ENCODE data around the gene RARS1. TPM values are rescaled to one million over a fixed set of nuclear protein-coding genes. Genes with fewer than 3 reads are reported as not detected.

RARS1 gene
- polyA plus RNA-seq, 3 donors, result 69.1 to 92.5 (median 79.9) TPM

GRCh38 chr5:168469816-168470215, 16.5 kb upstream of the RARS1 start:
- DNase-seq (ENCODE audit: extremely low read depth in 1 of 11, low read depth in 9 of 11, low spot score in 4 of 11), result no peak

DNA sequence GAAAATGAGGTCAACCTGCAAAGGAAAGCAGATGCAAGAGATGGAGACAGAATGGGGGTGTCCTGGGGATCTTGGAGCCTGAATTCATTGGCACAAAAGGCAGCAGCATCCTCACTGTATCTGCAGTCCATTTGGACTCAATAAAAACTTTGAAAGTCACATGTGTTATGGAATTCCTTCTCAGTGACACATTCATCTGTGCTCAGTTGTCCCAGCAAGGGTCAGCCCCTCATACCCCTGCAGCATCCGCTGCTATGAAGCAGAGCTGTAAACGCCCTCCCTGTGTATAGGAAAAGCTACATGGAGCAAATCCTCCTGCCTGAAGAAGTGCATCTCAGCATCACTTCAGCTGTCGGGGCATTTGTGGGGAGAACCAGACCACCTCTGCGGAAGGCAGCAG, 14.5 kb upstream of the RARS1 start:
- no peak for DNase-seq (ENCODE audit: extremely low read depth in 1 of 11, low read depth in 9 of 11, low spot score in 4 of 11)

GRCh38 chr5:168472329-168472728, 13.9 kb upstream of the RARS1 start:
- DNase-seq (ENCODE audit: extremely low read depth in 1 of 11, low read depth in 9 of 11, low spot score in 4 of 11), result no peak

DNA sequence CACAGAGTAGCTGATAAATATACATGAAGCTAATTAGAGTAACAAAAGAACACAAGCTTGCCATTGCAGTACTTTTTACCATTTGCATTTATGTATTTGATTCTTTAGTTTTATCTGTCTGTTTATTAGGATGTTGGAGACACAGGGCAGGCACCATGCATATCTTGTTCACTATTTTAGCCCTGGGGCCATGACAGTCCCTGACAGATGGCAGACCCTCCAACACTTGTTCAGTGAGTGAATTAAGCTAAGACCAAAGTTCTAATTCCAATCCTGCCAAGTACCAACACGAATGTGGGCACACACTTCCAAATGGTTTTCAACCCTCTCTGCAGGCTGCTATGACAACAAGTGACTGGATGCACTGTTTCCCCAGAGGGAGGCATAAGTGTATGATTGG, 12.0 kb upstream of the RARS1 start:
- no peak for DNase-seq (ENCODE audit: extremely low read depth in 1 of 11, low read depth in 9 of 11, low spot score in 4 of 11)

GRCh38 chr5:168477060-168477459, 9.2 kb upstream of the RARS1 start:
- no peak for DNase-seq (ENCODE audit: extremely low read depth in 1 of 11, low read depth in 9 of 11, low spot score in 4 of 11)

DNA sequence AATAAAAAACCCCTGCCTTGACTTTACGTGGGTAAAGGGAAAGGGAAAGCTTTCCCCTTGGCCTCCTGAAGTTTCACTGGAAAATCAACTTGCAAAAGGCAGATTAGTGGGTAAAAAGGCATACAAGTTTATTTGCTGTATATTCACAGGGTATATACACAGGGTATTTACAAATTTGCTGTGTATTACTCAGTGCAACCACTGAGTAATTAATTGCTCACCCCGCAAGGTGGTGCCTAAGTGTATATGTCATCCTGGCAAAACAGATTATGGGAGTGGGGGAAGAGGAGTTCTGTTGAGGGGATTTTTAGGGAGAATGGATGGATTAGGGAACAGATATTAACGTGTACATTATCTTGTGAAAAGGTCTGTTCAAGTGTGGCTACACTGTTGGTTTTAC, 7.1 kb upstream of the RARS1 start:
- no peak for DNase-seq (ENCODE audit: extremely low read depth in 1 of 11, low read depth in 9 of 11, low spot score in 4 of 11)

DNA sequence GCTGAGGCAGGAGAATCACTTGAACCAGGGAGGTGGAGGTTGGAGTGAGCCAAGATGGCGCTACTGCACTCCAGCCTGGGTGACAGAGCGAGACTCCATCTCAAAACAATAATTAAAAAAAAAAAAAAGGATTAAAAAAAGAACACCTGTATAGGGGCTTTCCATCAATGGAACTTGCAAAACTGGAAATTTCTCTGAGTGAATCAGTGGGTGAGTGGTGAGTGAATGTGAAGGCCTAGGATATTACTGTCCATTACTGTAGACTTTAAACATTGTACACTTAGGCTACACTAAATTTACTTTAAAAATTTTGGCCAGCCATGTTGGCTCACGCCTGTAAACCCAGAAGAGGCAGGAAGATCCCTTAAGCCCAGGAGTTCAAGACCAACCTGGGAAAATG, 5.7 kb upstream of the RARS1 start:
- DNase-seq (ENCODE audit: extremely low read depth in 1 of 11, low read depth in 9 of 11, low spot score in 4 of 11), result no peak

- no peak for DNase-seq (ENCODE audit: extremely low read depth in 1 of 11, low read depth in 9 of 11, low spot score in 4 of 11)
These were observed 4.9 kb upstream of the RARS1 start for GRCh38 chr5:168481330-168481788.

GRCh38 chr5:168482361-168482760, 3.9 kb upstream of the RARS1 start:
- no peak for DNase-seq (ENCODE audit: extremely low read depth in 1 of 11, low read depth in 9 of 11, low spot score in 4 of 11)

GRCh38 chr5:168489059-168489458, 2.8 kb downstream of the RARS1 start:
- DNase-seq (ENCODE audit: extremely low read depth in 1 of 11, low read depth in 9 of 11, low spot score in 4 of 11), result no peak

DNA sequence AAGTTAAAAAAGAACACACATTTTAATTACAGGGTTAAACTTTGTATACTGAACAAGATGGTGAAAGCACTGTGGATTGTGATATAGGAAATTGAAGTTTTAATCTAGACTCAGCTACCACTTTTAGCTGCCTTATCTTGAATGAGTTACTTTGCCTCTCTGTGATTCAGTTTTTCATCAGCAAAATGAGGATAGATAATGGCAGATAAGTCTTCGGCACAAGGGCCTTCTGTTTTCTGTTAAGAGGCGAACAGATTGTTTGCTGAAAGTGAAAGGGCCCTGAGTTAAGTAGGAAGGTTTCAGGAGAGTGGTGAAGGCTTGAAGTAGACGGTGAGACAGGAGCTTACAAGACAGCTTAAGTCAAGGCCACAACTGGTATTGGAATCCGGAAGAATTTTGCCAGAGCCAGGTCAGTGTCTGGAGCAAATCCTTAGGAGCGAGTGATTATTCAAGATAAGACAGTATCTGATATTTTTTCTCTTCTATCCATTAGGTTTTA, 7.8 kb downstream of the RARS1 start:
- no peak for DNase-seq (ENCODE audit: extremely low read depth in 1 of 11, low read depth in 9 of 11, low spot score in 4 of 11)

DNA sequence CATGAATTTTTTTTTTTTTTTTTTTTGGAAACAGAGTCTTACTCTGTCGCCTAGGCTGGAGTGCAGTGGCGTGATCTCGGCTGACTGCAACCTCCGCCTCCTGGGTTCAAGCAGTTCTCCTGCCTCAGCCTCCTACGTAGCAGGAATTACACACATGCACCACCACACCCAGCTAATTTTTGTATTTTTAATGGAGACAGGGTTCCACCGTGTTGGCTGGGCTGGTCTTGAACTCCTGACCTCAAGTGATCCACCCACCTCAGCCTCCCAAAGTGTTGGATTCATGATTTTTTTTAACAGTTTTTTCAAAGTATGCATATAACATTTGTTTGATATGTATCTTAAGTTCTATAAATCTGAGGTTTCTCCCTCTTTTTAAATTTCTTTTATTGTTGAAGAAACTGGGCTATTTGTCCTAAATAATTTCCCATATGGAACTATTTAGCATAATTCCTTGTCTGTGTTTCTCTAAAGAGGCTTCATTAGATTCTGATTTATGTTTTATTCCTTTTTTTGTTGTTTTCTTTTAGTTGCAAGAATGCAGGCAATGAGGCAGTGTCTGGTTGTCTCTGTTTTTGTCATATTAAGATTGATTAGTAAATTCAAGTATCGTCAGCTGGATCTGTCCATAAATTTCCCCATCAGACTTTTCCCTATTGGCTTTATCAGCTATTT, 16.4 kb downstream of the RARS1 start:
- no peak for DNase-seq (ENCODE audit: extremely low read depth in 1 of 11, low read depth in 9 of 11, low spot score in 4 of 11)

DNA sequence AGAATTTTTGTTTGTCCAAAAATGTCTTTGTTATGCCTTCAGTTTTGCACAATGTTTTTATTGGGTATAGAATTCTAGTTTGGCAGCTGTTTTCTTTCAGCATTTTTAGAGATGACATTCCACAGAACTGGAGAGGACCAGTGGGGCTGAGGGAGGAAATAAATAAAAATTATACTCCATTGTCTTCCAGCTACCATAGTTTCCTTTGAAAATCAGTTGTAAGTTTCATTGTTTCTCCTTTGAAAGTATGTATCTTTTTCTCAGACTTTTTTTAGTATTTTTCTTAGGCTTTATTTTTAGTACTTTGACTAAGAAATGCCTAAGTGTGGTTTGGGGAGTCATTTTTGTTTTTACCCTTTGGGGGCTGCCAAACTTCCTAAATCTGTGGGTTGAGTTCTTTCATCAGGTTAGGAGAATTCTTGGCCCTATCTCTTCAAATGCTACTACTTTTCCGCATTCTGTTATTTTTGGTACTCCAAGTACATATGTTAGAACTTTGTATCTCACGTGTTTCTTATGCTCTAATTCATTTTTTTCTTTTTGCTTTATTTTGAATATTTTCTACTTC, 27.7 kb downstream of the RARS1 start:
- no peak for DNase-seq (ENCODE audit: extremely low read depth in 1 of 11, low read depth in 9 of 11, low spot score in 4 of 11)

DNA sequence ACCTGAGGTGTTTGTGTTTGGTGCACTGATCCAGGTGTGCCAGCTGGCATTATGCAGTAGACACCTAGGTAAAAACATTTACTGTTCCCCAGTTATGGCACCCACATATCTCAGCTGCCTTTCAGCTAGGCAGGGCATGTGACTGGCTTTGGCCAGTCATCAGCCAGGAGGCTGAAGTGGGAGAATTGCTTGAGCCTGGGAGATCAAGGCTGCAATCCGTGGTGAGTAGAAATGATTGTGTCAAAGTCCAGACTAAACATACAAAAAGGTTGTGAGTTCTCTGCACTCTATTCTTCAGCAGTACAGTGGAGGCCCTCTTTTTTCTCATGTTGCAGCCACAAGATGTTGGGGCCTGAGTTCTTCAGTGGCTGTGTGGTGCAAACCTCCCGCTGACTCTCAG, 39.6 kb downstream of the RARS1 start:
- no peak for DNase-seq (ENCODE audit: extremely low read depth in 1 of 11, low read depth in 9 of 11, low spot score in 4 of 11)

DNA sequence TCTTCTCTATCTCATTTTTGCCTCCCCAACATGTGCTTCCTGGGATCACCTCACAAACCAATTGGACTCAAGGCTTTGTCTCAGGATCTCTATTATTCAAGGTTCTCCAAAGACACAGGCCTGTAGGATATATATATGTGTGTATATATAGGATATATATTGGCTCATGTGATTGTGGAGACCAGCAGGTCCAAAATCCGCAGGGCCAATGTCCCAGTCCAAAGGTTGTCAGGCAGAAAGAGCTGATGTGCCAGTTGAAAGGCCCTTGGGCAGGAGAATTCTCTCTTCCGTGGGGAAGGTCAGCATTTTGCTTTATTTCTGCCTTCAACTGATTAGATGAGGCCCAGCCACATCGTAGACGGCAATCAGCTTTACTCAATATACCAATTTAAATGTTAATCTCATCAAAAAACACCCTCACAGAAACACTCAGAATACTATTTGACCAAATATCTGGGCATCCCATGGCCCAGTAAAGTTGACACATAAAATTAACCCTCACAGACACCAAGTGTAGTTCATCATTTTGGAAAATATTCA, 41.6 kb downstream of the RARS1 start:
- no peak for DNase-seq (ENCODE audit: extremely low read depth in 1 of 11, low read depth in 9 of 11, low spot score in 4 of 11)

DNA sequence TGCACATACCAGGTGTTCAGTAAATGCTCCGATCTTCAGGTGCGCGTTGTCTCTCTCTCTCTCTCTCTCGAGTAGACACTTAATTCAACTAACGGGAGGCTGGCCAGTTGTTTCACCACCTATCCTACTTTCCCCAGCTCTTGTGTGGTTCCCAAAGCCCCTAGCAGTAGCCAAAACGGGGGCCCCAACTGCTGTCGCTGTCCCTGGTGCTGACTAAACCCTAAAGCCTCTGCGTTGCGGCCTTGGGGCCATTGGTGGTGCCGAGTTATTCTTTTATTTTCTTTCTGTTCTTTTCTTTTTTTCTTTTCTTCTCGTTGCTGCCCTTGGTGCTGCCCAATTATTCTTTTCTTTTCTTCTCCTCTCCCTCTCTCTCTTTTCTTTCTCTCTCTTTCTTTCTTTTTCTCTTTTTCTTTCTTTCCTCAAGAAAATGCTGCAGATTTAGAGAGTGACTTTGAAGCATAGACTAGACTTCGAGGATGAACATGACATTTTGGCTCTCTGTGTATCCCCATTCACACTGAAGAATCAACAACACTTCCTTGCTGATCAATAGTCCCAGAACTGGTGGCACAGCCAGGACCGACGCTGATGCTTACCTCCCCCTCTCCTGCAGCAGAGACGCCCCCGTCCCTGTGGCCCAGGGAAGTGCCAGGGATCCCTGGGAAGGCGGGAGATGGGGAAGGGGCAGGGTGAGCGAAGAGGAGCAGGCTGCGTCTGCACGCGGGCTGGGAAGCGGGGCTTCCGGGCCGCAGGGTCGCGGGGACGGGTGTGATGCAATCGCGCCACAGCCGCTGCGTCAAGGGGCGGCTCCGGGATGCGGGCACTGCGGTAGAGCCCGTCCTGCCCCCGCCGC, 42.5 kb downstream of the RARS1 start, which contains the start of gene FBLL1:
Gene FBLL1, plus strand, starts transcription at position 785 of the 853 bp plus-strand sequence. CDS start 200 bp downstream, outside the sequence.
- peak; percentile 29 to 70 (median 60) for DNase-seq (ENCODE audit: extremely low read depth in 1 of 11, low read depth in 9 of 11, low spot score in 4 of 11)

DNA sequence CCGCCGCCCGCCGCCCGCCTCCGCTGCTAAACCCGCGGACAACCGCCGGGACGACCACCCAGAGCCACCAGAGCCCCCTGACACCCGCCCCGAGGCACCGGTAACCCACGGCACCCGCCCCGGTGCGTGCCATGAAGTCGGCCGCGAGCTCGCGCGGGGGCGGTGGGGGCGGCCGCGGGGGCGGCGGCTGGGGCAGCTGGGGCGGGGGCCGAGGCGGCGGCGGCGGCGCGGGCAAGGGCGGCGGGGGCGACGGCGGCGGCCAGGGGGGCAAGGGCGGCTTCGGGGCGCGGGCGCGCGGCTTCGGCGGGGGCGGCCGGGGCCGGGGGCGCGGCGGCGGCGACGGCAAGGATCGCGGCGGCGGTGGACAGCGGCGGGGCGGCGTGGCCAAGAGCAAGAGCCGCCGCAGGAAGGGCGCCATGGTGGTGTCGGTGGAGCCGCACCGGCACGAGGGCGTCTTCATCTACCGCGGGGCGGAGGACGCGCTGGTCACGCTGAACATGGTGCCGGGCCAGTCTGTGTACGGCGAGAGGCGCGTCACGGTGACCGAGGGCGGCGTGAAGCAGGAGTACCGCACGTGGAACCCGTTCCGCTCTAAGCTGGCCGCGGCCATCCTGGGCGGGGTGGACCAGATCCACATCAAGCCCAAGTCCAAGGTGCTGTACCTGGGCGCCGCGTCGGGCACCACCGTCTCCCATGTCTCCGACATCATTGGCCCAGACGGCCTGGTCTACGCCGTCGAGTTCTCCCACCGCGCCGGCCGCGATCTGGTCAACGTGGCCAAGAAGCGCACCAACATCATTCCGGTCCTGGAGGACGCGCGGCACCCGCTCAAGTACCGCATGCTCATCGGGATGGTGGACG, 43.3 kb downstream of the RARS1 start:
- peak in 2 of 11 donors; percentile 3 to 6 for DNase-seq (ENCODE audit: extremely low read depth in 1 of 11, low read depth in 9 of 11, low spot score in 4 of 11)

GRCh38 chr5:168530621-168531150, 44.4 kb downstream of the RARS1 start:
- DNase-seq (ENCODE audit: extremely low read depth in 1 of 11, low read depth in 9 of 11, low spot score in 4 of 11), result no peak

All from renal cortex interstitium (tissue), 11 donors.